ENCODE results near the gene DMAC2. TPM values are rescaled to one million over a fixed set of nuclear protein-coding genes. Genes with fewer than 3 reads are reported as not detected.
A peak's percentile ranks its signal among the peaks of the same experiment; 100 is the strongest.

The DMAC2 gene
- total RNA-seq, 3 donors from 2014 or later = 24.8 to 41.3 (median 31.6) TPM

DNA sequence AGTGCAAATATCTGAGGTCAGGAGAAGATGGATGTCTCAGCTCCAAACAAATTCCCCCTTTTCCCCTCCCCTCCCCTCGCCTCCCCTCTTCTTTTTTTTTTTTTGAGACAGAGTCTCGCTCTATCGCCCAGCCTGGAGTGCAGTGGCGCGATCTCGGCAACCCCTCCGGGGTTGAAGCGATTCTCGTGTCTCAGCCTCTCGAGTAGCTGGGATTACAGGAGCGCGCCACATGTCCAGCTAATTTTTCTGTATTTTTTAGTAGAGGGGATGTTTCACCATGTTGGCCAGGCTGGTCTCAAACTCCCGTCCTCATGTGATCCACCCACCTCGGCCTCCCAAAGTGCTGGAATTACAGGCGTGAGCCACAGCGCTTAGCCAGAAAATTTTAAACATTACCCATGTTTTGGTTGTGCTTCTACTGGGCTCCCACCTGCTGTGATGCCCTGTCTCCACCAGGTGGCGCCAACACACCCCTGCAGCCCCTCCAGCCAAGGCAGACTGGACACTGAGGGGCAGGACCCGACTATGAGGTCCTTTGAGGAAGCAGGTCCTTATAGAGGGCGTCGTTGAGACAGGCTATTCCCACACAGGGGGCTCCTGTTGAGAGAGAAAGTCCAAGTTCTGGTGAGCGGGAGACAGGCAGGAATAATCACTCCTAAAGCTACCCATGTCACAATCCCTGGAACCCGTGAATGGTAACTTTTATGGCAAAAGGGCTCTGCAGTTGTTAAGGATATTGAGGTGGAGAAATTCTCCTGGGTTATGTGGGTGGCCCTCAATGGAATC, 9.6 kb upstream of the DMAC2 start:
- peak; percentile 70 to 79 for DNase-seq (ENCODE audit: low spot score in 2 of 2)
- no peaks in the 10 kb centered on the region for H3K9me3 ChIP-seq
- no peak overlapping the region for H3K27ac ChIP-seq
- TF ChIP-seq, protein P1, sequence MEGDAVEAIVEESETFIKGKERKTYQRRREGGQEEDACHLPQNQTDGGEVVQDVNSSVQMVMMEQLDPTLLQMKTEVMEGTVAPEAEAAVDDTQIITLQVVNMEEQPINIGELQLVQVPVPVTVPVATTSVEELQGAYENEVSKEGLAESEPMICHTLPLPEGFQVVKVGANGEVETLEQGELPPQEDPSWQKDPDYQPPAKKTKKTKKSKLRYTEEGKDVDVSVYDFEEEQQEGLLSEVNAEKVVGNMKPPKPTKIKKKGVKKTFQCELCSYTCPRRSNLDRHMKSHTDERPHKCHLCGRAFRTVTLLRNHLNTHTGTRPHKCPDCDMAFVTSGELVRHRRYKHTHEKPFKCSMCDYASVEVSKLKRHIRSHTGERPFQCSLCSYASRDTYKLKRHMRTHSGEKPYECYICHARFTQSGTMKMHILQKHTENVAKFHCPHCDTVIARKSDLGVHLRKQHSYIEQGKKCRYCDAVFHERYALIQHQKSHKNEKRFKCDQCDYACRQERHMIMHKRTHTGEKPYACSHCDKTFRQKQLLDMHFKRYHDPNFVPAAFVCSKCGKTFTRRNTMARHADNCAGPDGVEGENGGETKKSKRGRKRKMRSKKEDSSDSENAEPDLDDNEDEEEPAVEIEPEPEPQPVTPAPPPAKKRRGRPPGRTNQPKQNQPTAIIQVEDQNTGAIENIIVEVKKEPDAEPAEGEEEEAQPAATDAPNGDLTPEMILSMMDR (IDR thresholded peaks at IDR 0.05) = peak; percentile 96 to 97 (median 96)
- TF ChIP-seq POLR2A (IDR thresholded peaks at IDR 0.05) (no peak), POLR2AphosphoS5 (IDR thresholded peaks at IDR 0.05) (peak in 1 of 3 donors; percentile 22)
- no peaks in the 10 kb centered on the region for H3K4me1 ChIP-seq
- intact Hi-C loops (cut with DNase I; ENCODE audit: low total_unique reads) = loop anchor here (10.0 kb wide), 1 partner anchor 96 kb away; no protein-coding TSS in a partner anchor
- H3K27me3 ChIP-seq = peaks cover 0 to 11% of the 10 kb centered on the region in 2 donors
- peak overlapping the region in 2 of 3 donors; percentile 35 to 55 for H3K4me3 ChIP-seq
- no peaks in the 10 kb centered on the region for H3K36me3 ChIP-seq

DNA sequence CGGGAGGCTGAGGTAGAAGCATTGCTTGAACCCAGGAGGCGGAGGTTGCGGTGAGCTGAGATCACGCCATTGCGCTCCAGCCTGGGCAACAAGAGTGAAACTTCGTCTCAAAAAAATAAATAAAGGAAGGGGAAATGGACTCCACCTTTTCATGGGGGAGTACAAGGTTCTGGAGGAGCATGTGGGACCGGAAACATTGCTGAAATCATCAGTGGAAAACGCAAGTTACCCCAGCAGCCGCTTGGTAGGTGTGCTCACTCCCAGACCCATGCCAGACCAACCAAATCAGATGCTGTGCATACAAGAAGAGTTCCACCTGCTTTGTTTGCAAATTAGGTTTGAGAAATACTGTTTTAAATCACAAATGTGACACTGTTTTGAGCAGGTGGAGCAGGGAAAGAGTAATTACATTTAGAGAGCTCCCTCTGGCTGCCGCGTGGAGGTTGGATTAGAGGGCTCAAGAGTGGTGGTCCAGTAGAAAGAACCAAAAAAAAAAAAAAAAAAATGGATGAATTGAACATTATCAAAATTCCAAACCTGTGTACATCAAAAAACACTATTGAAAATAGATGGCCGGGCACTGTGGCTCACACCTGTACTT, 8.1 kb upstream of the DMAC2 start:
- Histone ChIP-seq H3K4me3 (peak overlapping the region in 1 of 3 donors; percentile 7), H3K36me3 (no peaks in the 10 kb centered on the region), H3K27me3 (peaks cover 0 to 11% of the 10 kb centered on the region in 2 donors), H3K9me3 (no peaks in the 10 kb centered on the region), H3K27ac (no peak overlapping the region), H3K4me1 (no peaks in the 10 kb centered on the region)
- intact Hi-C loops (cut with DNase I; ENCODE audit: low total_unique reads) = loop anchor here (10.0 kb wide), 1 partner anchor 97 kb away; no protein-coding TSS in a partner anchor
- no peak for DNase-seq (ENCODE audit: low spot score in 2 of 2)
- TF ChIP-seq, protein P1 (IDR thresholded peaks at IDR 0.05) = no peak
- no peak for TF ChIP-seq POLR2A (IDR thresholded peaks at IDR 0.05)
- TF ChIP-seq POLR2AphosphoS5 (IDR thresholded peaks at IDR 0.05) = no peak

DNA sequence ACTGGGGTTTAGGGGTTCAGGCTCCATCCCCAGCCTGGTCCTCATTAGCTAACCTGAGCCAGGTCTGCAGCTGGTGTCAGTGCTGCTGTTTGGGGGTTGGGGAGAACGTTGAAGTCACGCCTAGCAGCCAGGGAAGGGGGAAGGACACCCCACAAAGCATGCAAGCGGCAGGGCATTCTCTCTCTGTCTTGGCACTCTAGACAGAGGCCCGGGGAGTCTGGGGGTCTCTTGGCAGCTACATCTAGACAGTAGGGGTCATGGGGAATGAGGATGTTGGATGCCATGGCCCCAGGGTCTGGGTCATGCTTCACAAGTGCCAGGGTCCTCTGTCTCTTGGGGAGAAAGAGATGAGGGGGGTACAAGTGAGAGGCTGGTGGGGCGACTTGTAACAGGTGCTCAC, 5.9 kb upstream of the DMAC2 start:
- H3K27me3 ChIP-seq = peaks cover 0 to 16% of the 10 kb centered on the region in 2 donors
- no peaks in the 10 kb centered on the region for H3K4me1 ChIP-seq
- TF ChIP-seq POLR2AphosphoS5 (IDR thresholded peaks at IDR 0.05) (no peak), POLR2A (IDR thresholded peaks at IDR 0.05) (no peak)
- TF ChIP-seq, protein P1 (IDR thresholded peaks at IDR 0.05) = no peak
- no peaks in the 10 kb centered on the region for H3K9me3 ChIP-seq
- intact Hi-C loops (cut with DNase I; ENCODE audit: low total_unique reads) = loop anchor here (10.0 kb wide), 1 partner anchor 99 kb away; no protein-coding TSS in a partner anchor
- no peak overlapping the region for H3K4me3 ChIP-seq
- no peaks in the 10 kb centered on the region for H3K36me3 ChIP-seq
- peak in 1 of 2 donors; percentile 12 for DNase-seq (ENCODE audit: low spot score in 2 of 2)
- H3K27ac ChIP-seq = no peak overlapping the region

DNA sequence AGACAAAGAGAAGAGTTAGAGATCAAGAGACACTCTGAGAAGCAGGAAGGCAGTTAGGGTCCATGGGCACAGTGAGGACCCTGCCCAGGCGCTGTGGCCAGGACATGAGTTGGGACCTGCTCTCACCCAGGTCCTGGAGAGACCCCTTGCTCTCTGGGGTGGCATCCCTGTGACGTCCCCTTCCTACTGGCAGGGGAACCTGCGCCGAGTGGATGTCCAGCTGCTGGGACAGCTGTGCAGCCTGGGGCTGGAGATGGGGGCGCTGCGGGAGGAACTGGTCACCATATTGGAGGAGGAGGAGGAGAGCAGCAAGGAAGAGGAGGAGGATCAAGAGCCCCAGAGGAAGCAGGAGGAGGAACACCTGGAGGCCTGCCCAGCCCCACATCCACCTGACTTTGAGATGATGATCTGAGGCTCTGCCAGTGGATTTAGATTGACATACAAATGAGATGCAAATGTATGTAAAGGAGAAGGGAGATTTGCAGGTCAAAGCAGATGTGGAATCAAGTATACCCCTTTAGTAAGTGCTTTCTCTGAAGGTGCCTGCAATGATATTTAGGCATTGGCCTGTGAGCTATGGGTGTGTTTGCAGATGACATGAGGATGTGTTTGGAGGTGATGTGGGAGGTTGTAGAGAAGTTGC, 4.2 kb upstream of the DMAC2 start:
- Histone ChIP-seq H3K9me3 (no peaks in the 10 kb centered on the region), H3K4me1 (no peaks in the 10 kb centered on the region), H3K36me3 (no peaks in the 10 kb centered on the region), H3K4me3 (no peak overlapping the region), H3K27me3 (peaks cover 0 to 16% of the 10 kb centered on the region in 2 donors), H3K27ac (no peak overlapping the region)
- DNase-seq (ENCODE audit: low spot score in 2 of 2) = peak in 1 of 2 donors; percentile 43
- intact Hi-C loops (cut with DNase I; ENCODE audit: low total_unique reads) = loop anchor here (10.0 kb wide), 1 partner anchor 101 kb away; no protein-coding TSS in a partner anchor
- TF ChIP-seq POLR2A (IDR thresholded peaks at IDR 0.05) (no peak), POLR2AphosphoS5 (IDR thresholded peaks at IDR 0.05) (no peak)
- TF ChIP-seq, protein P1 (IDR thresholded peaks at IDR 0.05) = no peak

All from breast epithelium (tissue), 4 donors.